DOHH2 (cell line): ENCODE data around the gene ZBTB33.

ENCODE experiments used
- H3F3A ChIP-seq: fragments of 200-600 bp; sonication (generic), shearing (Covaris generic); 2 replicates; pipeline ENCODE4 v1.6.0; 2016; ENCODE audit warnings: antibody characterized with exemption, mild to moderate bottlenecking; ENCODE audit not compliant: control insufficient read depth, insufficient read depth
- H3K27ac ChIP-seq: fragments of 200-600 bp; sonication (generic); 2 replicates; pipeline ENCODE4 v1.5.1; 2014; ENCODE audit warnings: low read depth, mild to moderate bottlenecking, low read length, moderate library complexity
- H3K27me3 ChIP-seq: fragments of 200-600 bp; sonication (generic); 2 replicates; pipeline ENCODE4 v1.6.1; 2014; ENCODE audit warnings: mild to moderate bottlenecking, low read length, mixed read lengths; ENCODE audit not compliant: control insufficient read depth
- H3K36me3 ChIP-seq: fragments of 200-600 bp; sonication (generic); 2 replicates; pipeline ENCODE4 v1.6.1; 2014; ENCODE audit warnings: mild to moderate bottlenecking, low read length, moderate library complexity, mixed read lengths; ENCODE audit not compliant: control insufficient read depth
- H3K4me1 ChIP-seq: fragments of 200-600 bp; sonication (generic); 2 replicates; pipeline ENCODE4 v1.6.1; 2014; ENCODE audit warnings: mild to moderate bottlenecking, low read length, mixed read lengths; ENCODE audit not compliant: control insufficient read depth
- H3K4me2 ChIP-seq: fragments of 200-600 bp; sonication (generic); 2 replicates; pipeline ENCODE4 v1.6.0; 2014; ENCODE audit warnings: mild to moderate bottlenecking, low read length, moderate library complexity
- H3K4me3 ChIP-seq: fragments of 200-600 bp; sonication (generic); 2 replicates; pipeline ENCODE4 v1.5.1; 2014; ENCODE audit warnings: mild to moderate bottlenecking, low read length, mixed read lengths
- H3K79me2 ChIP-seq: fragments of 200-600 bp; sonication (generic); 2 replicates; pipeline ENCODE4 v1.6.1; 2014; ENCODE audit warnings: mild to moderate bottlenecking, low read length, mixed read lengths; ENCODE audit not compliant: control insufficient read depth
- H3K9me2 ChIP-seq: fragments of 200-600 bp; sonication (generic); replicated peaks from 2 replicates; pipeline ENCODE4 v1.6.1; 2014; ENCODE audit warnings: mild to moderate bottlenecking, low read length, mixed read lengths; ENCODE audit not compliant: control insufficient read depth
- H3K9me3 ChIP-seq: fragments of 200-600 bp; sonication (generic); 2 replicates; pipeline ENCODE4 v1.6.1; 2014; ENCODE audit warnings: antibody characterized with exemption, low read length, mixed read lengths; ENCODE audit not compliant: control insufficient read depth, insufficient read depth
- H4K20me1 ChIP-seq: fragments of 200-600 bp; sonication (generic); 2 replicates; pipeline ENCODE4 v1.6.0; 2014; ENCODE audit warnings: low read depth, mild to moderate bottlenecking, antibody characterized with exemption, low read length, moderate library complexity; ENCODE audit not compliant: control insufficient read depth, insufficient read depth
- EZH2phosphoT487 ChIP-seq: fragments of 200-600 bp; sonication (generic); IDR thresholded peaks from 2 replicates; pipeline ENCODE4 v1.6.1; 2017; ENCODE audit warnings: borderline replicate concordance, mild to moderate bottlenecking, antibody characterized with exemption, low read length, moderate library complexity, mixed read lengths
- TF ChIP-seq, protein P1 (sequence below): fragments of 200-600 bp; sonication (generic); IDR thresholded peaks from one replicate; pipeline ENCODE4 v1.5.1; 2014; ENCODE audit warnings: antibody characterized with exemption, mild to moderate bottlenecking, low read depth, low read length; ENCODE audit not compliant: poor library complexity, severe bottlenecking

Gene ZBTB33

DNA sequence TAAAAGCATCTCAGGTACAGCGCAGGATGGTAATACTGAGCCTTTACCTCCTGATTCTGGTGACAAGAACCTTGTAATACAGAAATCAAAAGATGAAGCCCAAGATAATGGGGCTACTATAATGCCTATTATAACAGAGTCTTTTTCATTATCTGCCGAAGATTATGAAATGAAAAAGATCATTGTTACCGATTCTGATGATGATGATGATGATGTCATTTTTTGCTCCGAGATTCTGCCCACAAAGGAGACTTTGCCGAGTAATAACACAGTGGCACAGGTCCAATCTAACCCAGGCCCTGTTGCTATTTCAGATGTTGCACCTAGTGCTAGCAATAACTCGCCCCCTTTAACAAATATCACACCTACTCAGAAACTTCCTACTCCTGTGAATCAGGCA lies 3.2 kb downstream of the ZBTB33 start:
- no peaks in the 10 kb centered on the region for H3K9me3 ChIP-seq
- TF ChIP-seq, protein P1, sequence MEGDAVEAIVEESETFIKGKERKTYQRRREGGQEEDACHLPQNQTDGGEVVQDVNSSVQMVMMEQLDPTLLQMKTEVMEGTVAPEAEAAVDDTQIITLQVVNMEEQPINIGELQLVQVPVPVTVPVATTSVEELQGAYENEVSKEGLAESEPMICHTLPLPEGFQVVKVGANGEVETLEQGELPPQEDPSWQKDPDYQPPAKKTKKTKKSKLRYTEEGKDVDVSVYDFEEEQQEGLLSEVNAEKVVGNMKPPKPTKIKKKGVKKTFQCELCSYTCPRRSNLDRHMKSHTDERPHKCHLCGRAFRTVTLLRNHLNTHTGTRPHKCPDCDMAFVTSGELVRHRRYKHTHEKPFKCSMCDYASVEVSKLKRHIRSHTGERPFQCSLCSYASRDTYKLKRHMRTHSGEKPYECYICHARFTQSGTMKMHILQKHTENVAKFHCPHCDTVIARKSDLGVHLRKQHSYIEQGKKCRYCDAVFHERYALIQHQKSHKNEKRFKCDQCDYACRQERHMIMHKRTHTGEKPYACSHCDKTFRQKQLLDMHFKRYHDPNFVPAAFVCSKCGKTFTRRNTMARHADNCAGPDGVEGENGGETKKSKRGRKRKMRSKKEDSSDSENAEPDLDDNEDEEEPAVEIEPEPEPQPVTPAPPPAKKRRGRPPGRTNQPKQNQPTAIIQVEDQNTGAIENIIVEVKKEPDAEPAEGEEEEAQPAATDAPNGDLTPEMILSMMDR = no peak
- no peak for TF ChIP-seq EZH2phosphoT487
- no peak overlapping the region for H3K4me3 ChIP-seq
- no peaks in the 10 kb centered on the region for H3K27me3 ChIP-seq
- peaks cover 7% of the 10 kb centered on the region for H3K4me1 ChIP-seq
- H3K9me2 ChIP-seq = no peaks in the 10 kb centered on the region
- H3K4me2 ChIP-seq = no peak overlapping the region
- H4K20me1 ChIP-seq = no peaks in the 10 kb centered on the region
- H3K27ac ChIP-seq = no peak overlapping the region
- H3F3A ChIP-seq = no peaks in the 10 kb centered on the region
- H3K36me3 ChIP-seq = peaks cover 38% of the 10 kb centered on the region
- H3K79me2 ChIP-seq = peaks cover 35% of the 10 kb centered on the region

DNA sequence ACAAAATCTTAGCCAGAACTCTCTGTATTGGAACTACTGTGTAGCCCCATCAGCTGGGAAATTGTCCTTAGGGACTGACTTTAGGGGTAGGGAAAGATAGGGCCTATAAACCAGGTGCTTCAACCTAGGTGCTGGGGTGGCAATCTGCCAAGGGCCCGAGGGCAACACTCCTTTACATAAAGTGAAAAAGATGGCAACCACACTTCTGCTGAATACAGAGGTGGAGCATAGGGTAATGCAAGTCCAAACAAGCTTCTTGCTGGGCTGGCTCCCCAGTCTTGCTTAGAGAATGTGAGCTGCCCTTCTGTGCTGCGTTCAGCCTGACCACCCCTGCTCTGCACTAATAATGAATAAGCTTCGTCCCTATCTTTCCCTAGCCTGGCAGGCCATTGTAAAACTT lies 9.8 kb downstream of the ZBTB33 start:
- peaks cover 6% of the 10 kb centered on the region for H3K4me1 ChIP-seq
- H3K9me3 ChIP-seq = no peaks in the 10 kb centered on the region
- H3K27me3 ChIP-seq = no peaks in the 10 kb centered on the region
- TF ChIP-seq EZH2phosphoT487 = no peak
- H3K79me2 ChIP-seq = peaks cover 7% of the 10 kb centered on the region
- no peak overlapping the region for H3K4me3 ChIP-seq
- H3K27ac ChIP-seq = no peak overlapping the region
- no peak overlapping the region for H3K4me2 ChIP-seq
- H3K36me3 ChIP-seq = peaks cover 9% of the 10 kb centered on the region
- no peaks in the 10 kb centered on the region for H4K20me1 ChIP-seq
- H3F3A ChIP-seq = no peaks in the 10 kb centered on the region
- no peaks in the 10 kb centered on the region for H3K9me2 ChIP-seq

DNA sequence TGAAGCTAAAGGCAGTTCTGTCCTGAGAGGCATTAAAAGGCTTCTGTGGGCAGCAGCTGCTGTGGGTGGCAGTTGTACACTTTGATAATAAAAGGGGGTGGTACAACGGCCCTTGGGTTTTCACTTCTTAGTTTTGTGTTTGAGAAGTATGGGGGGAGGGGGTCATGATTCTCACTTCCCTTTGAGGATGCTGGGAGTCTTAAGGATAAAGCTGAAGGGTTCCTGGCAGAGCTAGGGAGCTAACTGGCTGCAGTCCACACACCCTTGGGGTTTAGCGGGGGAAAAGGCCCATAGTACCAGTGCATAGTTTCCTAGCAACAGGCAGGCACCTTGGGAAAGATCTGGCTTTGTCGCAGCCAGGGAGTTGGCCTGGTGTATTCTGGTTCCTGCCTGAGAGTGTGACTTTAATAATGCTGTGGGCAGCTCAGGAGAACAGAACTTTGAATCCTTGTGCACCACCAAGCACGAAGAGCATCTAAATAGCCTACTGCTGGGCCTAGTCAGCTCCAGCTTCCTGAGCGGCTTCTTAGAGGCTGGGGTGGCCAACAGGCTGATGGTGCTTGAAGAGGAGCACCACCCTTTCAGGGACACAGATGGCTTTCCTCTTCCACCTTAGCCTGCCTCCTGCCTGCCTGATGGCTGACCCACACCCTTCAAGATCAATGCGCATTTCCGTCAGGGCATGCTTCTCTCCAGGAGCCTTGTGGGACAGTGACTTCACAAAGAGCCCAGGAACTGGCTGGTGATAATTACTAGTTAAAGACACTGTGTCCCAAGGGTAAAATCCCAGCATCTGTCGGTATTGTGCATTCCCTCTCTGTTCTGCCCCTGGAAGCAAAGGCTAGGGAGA lies 12.5 kb downstream of the ZBTB33 start:
- Histone ChIP-seq H3K9me2 (no peaks in the 10 kb centered on the region), H3K79me2 (no peaks in the 10 kb centered on the region), H3K4me2 (no peak overlapping the region), H3K4me3 (no peak overlapping the region), H3K4me1 (peaks cover 6% of the 10 kb centered on the region), H3K27me3 (no peaks in the 10 kb centered on the region), H3F3A (no peaks in the 10 kb centered on the region), H4K20me1 (no peaks in the 10 kb centered on the region), H3K9me3 (no peaks in the 10 kb centered on the region), H3K27ac (no peak overlapping the region), H3K36me3 (no peaks in the 10 kb centered on the region)
- TF ChIP-seq EZH2phosphoT487 = no peak
- TF ChIP-seq, protein P1 = no peak

DNA sequence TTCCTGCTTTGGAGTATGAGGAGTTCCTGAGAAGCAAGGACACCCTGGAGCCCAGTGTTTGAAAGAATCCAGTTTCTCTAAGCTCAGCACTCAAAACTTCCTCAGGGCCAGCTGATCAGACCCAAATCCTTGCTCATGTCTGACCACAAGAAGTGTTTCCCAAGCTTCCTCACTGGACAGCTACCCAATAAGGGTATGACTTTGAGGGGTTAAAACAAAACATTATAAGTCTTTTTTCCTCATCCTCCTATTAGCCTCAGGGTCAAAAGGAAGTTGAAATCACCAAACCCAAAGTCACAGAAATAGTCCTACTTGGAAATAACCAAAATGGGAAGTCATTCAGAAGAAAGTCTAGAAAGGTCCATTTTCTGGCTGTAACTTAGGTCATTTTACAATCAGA lies 13.7 kb downstream of the ZBTB33 start:
- H3K36me3 ChIP-seq = no peaks in the 10 kb centered on the region
- H3K27ac ChIP-seq = no peak overlapping the region
- TF ChIP-seq EZH2phosphoT487 = no peak
- TF ChIP-seq, protein P1 = no peak
- H3K9me3 ChIP-seq = no peaks in the 10 kb centered on the region
- H3K27me3 ChIP-seq = no peaks in the 10 kb centered on the region
- H3K79me2 ChIP-seq = no peaks in the 10 kb centered on the region
- no peaks in the 10 kb centered on the region for H4K20me1 ChIP-seq
- H3K4me1 ChIP-seq = peaks cover 6% of the 10 kb centered on the region
- no peak overlapping the region for H3K4me3 ChIP-seq
- no peak overlapping the region for H3K4me2 ChIP-seq
- no peaks in the 10 kb centered on the region for H3F3A ChIP-seq
- no peaks in the 10 kb centered on the region for H3K9me2 ChIP-seq
